SU-DHL-6 (cell line): Measurements from ENCODE around the gene ALX4.

Experiments
- H2AFZ ChIP-seq: fragments of 200-600 bp; sonication (generic); 2 replicates; pipeline ENCODE4 v1.6.1; 2014; ENCODE audit warnings: low read depth, mild to moderate bottlenecking, moderate library complexity, mixed read lengths, antibody characterized with exemption, low read length; ENCODE audit not compliant: severe bottlenecking
- H3F3A ChIP-seq: fragments of 200-600 bp; shearing (Covaris generic); 2 replicates; pipeline ENCODE4 v1.6.0; 2016; ENCODE audit warnings: antibody characterized with exemption, mild to moderate bottlenecking; ENCODE audit not compliant: insufficient read depth
- H3K27ac ChIP-seq: fragments of 200-600 bp; sonication (generic); 2 replicates; pipeline ENCODE4 v1.5.1; 2016; ENCODE audit warnings: low read depth, mild to moderate bottlenecking, low read length, moderate library complexity, mixed read lengths
- H3K27me3 ChIP-seq: fragments of 200-600 bp; sonication (generic), shearing (Covaris generic); 2 replicates; pipeline ENCODE4 v1.6.0; 2014; ENCODE audit warnings: mild to moderate bottlenecking, low read length
- H3K36me3 ChIP-seq: fragments of 200-600 bp; sonication (generic); 2 replicates; pipeline ENCODE4 v1.6.1; 2014; ENCODE audit warnings: mild to moderate bottlenecking, low read length, mixed read lengths
- H3K4me2 ChIP-seq: fragments of 300-600, 200-600 bp; shearing (Covaris generic), sonication (generic); 2 replicates; pipeline ENCODE4 v1.6.0; 2014; ENCODE audit warnings: low read length, low read depth, mild to moderate bottlenecking; ENCODE audit not compliant: poor library complexity, severe bottlenecking
- H3K4me3 ChIP-seq: fragments of 200-600 bp; sonication (generic); 2 replicates; pipeline ENCODE4 v1.5.1; 2014; ENCODE audit warnings: antibody characterized with exemption, low read length, mild to moderate bottlenecking, mixed read lengths; ENCODE audit not compliant: insufficient read depth, poor library complexity, severe bottlenecking
- H3K79me2 ChIP-seq: fragments of 200-600 bp; sonication (generic); 2 replicates; pipeline ENCODE4 v1.6.1; 2014; ENCODE audit warnings: mild to moderate bottlenecking, low read length, moderate library complexity; ENCODE audit not compliant: insufficient read depth
- H3K9ac ChIP-seq: fragments of 200-600 bp; sonication (generic); 2 replicates; pipeline ENCODE4 v1.7.0; 2014; ENCODE audit warnings: mild to moderate bottlenecking, low read length
- H3K9me2 ChIP-seq: fragments of 200-600 bp; sonication (generic); replicated peaks from 2 replicates; pipeline ENCODE4 v1.6.1; 2014; ENCODE audit warnings: low read length; ENCODE audit not compliant: insufficient read depth
- H3K9me3 ChIP-seq: fragments of 200-600 bp; sonication (generic); 2 replicates; pipeline ENCODE4 v1.6.1; 2014; ENCODE audit warnings: low read length, mixed read lengths; ENCODE audit not compliant: insufficient read depth
- H4K20me1 ChIP-seq: fragments of 200-600 bp; sonication (generic); 2 replicates; pipeline ENCODE4 v1.6.1; 2014; ENCODE audit warnings: low read depth, mild to moderate bottlenecking, antibody characterized with exemption, low read length, moderate library complexity, mixed read lengths
- EZH2phosphoT487 ChIP-seq: fragments of 200-600 bp; sonication (generic), shearing (Covaris generic); conservative IDR thresholded peaks from 2 replicates; pipeline ENCODE4 v1.6.1; 2018; ENCODE audit warnings: mild to moderate bottlenecking, antibody characterized with exemption, low read length, moderate library complexity, mixed read lengths
- TF ChIP-seq, protein P1 (sequence below): fragments of 200-600 bp; sonication (generic); IDR thresholded peaks from one replicate; pipeline ENCODE4 v1.5.1; 2017; ENCODE audit warnings: antibody characterized with exemption, mild to moderate bottlenecking, low read length, moderate library complexity; ENCODE audit not compliant: insufficient read depth, poor library complexity, severe bottlenecking

ALX4 gene

DNA sequence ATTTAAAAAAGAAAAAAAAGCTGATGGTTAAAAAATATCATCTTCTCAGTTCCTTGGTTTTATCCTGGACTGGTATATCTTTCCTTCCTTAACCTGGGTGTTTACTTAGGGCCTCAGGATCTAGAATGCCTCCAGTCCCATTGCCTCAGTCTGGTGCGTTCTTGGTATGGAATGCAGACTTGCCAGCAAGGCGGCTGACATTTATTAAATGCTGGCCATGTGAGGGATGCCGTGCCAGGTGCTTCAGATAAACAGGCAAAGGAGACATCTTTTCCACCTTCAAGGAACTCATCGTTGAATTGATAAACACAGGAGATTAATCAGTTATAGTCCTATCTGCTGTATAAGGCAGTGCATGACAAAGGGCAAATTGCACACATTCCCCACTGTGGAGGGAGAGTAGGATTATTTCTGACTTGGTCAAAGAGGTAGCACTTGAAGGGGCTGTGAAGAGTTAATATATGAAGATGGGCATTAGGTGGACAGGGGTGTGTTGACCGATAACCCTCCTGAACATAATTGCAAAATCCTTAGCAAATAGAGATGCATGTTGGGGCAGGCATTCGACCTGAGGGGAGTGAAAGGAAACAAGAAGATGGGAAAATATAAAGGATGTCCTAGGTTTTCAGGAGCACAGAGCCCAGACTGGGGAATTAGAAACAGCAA lies 54.4 kb downstream of the ALX4 start:
- H3K4me2 ChIP-seq, result no peak overlapping the region
- no peak for TF ChIP-seq EZH2phosphoT487
- TF ChIP-seq, protein P1, sequence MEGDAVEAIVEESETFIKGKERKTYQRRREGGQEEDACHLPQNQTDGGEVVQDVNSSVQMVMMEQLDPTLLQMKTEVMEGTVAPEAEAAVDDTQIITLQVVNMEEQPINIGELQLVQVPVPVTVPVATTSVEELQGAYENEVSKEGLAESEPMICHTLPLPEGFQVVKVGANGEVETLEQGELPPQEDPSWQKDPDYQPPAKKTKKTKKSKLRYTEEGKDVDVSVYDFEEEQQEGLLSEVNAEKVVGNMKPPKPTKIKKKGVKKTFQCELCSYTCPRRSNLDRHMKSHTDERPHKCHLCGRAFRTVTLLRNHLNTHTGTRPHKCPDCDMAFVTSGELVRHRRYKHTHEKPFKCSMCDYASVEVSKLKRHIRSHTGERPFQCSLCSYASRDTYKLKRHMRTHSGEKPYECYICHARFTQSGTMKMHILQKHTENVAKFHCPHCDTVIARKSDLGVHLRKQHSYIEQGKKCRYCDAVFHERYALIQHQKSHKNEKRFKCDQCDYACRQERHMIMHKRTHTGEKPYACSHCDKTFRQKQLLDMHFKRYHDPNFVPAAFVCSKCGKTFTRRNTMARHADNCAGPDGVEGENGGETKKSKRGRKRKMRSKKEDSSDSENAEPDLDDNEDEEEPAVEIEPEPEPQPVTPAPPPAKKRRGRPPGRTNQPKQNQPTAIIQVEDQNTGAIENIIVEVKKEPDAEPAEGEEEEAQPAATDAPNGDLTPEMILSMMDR, result no peak
- H3K79me2 ChIP-seq, result no peaks in the 10 kb centered on the region
- H3K9me3 ChIP-seq, result peaks cover 14% of the 10 kb centered on the region; the same call in 1 of the 2 replicates
- no peaks in the 10 kb centered on the region for H3K9me2 ChIP-seq
- H3K4me3 ChIP-seq, result no peak overlapping the region
- no peaks in the 10 kb centered on the region for H3K27me3 ChIP-seq
- 0 out of 2 replicates have a peak, but pooled peaks cover 6% of the 10 kb centered on the region for H3K36me3 ChIP-seq
- H3K9ac ChIP-seq, result no peak overlapping the region
- H3F3A ChIP-seq, result no peaks in the 10 kb centered on the region
- H4K20me1 ChIP-seq, result no peaks in the 10 kb centered on the region
- no peak overlapping the region for H3K27ac ChIP-seq
- H2AFZ ChIP-seq, result no peak overlapping the region

DNA sequence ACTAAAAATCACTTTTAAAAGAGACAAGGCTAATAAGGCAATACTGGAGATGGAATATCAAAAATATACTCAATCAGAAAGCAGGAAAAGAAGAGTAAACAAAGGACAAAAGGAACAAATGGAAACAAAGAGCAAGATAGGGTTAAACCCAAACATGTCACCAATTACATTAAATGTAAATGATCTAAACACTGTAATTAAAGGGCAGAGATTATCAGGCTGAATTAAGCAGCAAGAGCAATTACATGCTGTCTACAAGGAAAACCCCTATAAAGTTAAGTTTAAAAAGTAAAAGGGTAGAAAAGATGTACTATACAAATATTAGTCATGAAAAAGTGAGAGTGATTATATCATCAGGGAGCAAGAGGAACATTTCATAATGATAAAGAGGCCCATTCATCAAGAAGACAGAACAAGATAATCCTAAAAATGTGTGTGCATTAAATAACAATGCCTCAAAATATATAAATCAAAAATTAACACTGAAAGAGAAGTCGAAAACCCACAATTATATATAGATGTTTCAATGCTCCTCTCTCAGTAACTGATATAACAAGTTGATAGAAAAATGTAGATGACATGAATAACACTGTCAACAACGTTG lies 56.8 kb downstream of the ALX4 start:
- no peak overlapping the region for H3K4me2 ChIP-seq
- no peaks in the 10 kb centered on the region for H4K20me1 ChIP-seq
- peaks cover 14% of the 10 kb centered on the region; the same call in 1 of the 2 replicates for H3K9me3 ChIP-seq
- no peaks in the 10 kb centered on the region for H3K79me2 ChIP-seq
- H3K27me3 ChIP-seq, result no peaks in the 10 kb centered on the region
- H3K27ac ChIP-seq, result no peak overlapping the region
- no peaks in the 10 kb centered on the region for H3F3A ChIP-seq
- no peaks in the 10 kb centered on the region for H3K9me2 ChIP-seq
- H2AFZ ChIP-seq, result no peak overlapping the region
- H3K9ac ChIP-seq, result no peak overlapping the region
- H3K4me3 ChIP-seq, result no peak overlapping the region
- TF ChIP-seq EZH2phosphoT487, result no peak
- TF ChIP-seq, protein P1, result no peak
- H3K36me3 ChIP-seq, result 0 out of 2 replicates have a peak, but pooled peaks cover 6% of the 10 kb centered on the region

DNA sequence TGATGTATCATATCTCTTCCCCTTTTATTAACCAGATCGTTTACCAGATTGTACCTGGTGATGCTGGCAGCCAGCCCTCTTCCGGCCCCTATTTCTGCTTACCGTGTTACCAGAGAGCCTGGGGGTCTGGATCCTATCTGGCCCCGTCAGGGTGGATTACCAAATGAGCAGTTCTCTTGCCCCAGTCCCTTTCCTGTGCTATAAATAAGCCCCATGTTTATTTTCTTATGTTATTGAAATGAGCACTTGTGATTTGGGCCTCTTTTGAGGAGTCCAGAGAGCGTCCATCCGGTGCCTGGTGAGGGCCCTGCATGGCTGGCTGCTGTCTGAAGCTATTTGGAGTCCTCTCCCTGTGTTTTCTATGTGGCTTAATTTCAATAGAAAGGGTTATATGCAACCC lies 59.5 kb downstream of the ALX4 start:
- Histone ChIP-seq H4K20me1 (no peaks in the 10 kb centered on the region), H3K27me3 (no peaks in the 10 kb centered on the region), H3K79me2 (no peaks in the 10 kb centered on the region), H3K9me3 (peaks cover 14% of the 10 kb centered on the region; the same call in 1 of the 2 replicates), H3K9ac (no peak overlapping the region), H3K27ac (no peak overlapping the region), H3K4me2 (no peak overlapping the region), H2AFZ (no peak overlapping the region), H3K4me3 (no peak overlapping the region), H3K9me2 (no peaks in the 10 kb centered on the region), H3K36me3 (0 out of 2 replicates have a peak, but pooled peaks cover 6% of the 10 kb centered on the region), H3F3A (no peaks in the 10 kb centered on the region)
- TF ChIP-seq, protein P1, result no peak
- no peak for TF ChIP-seq EZH2phosphoT487
